HTR-8/SVneo (cell line): ENCODE measurements around the gene ZDHHC14.
A peak's percentile ranks its signal among the peaks of the same experiment; 100 is the strongest.
"Not testable (repeated sequence)": the region's sequence is repeated elsewhere in the genome, so short reads cannot be mapped to it uniquely, and the experiment has no call there.

Source experiments
- DNase-seq: peaks from one replicate; pipeline ENCODE4 v3.0.0; 2011; ENCODE audit warnings: low spot score, mixed read lengths; ENCODE audit not compliant: insufficient read length
- FAIRE-seq: peaks from 2 replicates; lab custom pipeline; 2011; peaks lifted over from hg19 to GRCh38; lab: Jason Lieb, UNC

ZDHHC14 gene

DNA sequence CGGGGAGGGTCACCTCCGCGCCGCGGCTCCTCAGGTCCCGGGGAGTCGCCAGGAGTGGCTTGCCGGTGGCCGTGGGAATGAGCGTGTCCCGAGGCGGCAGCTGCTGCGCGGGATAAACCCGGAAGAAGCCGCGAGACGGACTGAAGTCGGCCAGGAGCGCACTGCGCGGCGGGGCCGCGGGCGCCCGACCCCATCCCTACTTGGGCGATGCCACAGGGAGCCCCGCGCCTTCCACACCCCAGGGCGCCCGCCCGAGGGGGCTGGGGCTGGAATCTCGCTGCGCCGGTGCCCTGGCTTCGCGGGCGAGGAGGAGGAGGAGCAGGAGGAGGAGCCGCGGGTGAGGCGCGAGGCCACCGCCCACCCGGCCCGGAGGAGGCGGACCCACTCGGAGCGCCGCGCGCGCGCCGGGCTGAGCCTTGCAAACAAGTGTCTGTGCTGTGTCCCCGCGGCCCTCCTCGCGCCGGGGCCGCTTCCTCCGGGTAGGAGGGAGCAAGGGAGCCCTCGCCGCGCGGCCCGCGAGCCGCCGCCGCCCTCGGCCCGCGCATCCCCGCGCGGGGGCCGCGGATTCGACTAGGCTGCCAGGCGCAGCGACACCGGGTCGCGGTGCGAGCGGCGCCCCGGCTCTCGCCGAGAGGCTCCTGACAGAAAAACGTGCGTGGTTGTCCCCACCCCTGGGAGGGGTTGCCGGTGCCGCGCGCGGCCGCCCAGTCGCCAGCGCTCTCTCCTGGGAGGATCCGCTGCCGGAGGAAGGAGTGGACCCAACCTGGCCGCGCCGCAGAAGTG, at the start of gene ZDHHC14:
TSS of gene ZDHHC14 (plus strand) at position 412 of the 783 bp plus-strand sequence.
- no peak for FAIRE-seq
- peak; percentile 67 for DNase-seq

DNA sequence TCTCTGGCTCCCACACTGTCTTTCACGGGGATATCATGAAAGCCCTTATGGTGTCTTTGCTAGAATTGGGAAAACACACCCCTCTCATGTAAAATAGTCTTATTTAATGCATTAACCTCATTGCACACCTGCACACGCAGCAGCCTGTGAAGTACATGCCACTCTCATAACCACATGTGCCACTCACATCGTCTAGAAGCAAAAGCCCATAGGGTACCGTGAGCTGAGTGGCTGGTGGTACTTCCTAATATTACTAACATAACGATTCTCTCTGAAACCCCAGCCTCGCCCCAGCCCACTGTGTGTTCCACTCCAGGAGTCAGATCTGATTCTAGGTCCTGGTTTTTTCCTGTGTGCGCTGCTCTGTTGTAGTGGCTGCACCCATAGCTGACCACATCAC, 48.2 kb upstream of the ZDHHC14 start:
- FAIRE-seq (no peak), DNase-seq (no peak)

DNA sequence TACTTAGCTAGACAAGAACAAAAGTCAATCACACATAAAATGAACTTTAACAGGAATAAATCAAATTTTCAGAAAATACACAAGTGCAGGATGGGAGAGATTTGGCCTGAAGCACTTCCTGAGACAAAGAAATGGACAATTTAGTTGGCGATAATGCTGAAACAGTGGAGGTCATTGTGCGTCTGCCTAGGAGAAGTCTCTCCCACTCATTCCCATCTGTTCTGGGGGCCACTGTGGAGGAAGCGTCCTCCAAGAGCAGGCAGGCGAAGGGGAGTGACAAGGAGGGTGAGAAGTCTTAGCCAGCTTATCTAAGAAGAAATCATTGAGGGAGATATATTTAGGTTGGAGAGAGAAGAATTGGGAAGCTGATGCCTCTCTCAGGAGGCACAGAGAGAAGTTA, 47.5 kb upstream of the ZDHHC14 start:
- no peak for DNase-seq
- FAIRE-seq = no peak

DNA sequence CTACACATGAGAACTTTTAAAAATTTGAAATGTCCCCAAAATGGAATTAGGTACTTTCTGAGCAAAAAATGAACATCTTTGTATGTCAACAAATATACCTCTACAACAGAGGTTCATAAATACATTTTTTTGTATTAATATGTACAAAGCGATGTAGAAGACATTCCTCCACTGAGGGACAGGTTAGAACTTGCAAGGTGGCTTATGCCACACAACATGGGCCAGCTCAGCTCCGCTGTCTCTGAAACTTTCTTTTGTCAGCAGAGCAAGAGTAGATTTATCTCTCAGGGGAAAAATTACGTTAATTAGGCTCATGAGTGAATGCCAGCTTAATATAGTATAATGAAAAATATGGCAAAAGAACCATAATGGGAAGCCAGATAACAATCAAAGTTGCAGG, 47.0 kb upstream of the ZDHHC14 start:
- no peak for DNase-seq
- no peak for FAIRE-seq

DNA sequence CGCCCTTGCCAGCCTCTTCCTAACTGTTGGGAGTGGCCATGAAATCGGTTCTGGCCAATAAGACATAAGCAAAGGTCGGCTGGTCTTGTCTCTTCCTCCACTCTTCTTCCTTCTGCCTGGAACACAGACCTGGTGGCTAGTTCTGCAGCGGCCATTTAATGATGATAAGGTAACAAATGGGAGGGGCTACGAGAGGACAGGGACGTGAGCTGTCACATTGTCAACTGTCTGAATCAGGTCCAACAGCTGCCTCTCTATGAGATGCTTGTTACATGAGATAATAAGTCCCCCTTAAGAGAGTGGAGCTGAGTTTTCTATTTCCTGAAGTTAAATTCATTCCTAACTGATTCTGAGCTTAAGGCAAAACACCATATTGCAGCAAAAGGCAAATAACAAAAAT, 45.2 kb upstream of the ZDHHC14 start:
- no peak for FAIRE-seq
- DNase-seq = no peak

DNA sequence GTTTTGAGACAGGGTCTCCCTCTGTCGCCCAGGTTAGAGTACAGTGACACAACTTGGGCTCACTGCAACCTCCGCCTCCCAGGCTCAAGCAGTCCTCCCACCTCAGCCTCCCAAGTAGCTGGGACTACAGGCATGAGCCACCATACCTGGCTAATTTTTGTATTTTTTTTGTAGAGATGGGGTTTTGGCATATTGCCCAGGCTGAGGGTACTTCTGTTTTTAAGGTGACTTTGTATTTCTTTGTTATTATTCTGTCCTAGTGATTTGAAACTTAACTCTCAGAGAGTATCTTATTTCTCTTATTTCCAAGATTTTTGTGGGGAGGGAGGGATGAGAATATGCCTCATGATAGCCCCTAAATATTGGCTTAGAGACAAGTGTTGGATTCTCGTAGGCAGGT, 43.7 kb upstream of the ZDHHC14 start:
- FAIRE-seq, DNase-seq: not testable (repeated sequence)

DNA sequence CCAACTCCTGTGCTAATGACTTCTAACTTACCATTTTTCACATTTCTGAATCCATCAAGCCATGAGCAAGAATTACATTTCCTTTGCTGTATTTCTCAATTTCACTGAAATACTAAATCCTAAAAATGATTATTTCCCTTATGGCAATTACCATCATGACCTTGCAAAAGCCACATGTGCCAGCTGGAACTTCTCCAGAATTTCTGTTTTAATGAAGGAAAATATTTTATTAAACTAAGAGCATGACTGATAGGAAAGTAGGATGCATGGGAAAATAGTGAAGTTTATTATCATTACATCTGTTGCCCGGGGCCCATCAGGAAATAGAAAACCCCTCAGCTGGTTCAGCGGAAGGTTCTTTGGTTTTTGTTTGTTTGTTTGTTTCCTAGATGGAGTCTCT, 43.2 kb upstream of the ZDHHC14 start:
- FAIRE-seq (no peak), DNase-seq (no peak)

DNA sequence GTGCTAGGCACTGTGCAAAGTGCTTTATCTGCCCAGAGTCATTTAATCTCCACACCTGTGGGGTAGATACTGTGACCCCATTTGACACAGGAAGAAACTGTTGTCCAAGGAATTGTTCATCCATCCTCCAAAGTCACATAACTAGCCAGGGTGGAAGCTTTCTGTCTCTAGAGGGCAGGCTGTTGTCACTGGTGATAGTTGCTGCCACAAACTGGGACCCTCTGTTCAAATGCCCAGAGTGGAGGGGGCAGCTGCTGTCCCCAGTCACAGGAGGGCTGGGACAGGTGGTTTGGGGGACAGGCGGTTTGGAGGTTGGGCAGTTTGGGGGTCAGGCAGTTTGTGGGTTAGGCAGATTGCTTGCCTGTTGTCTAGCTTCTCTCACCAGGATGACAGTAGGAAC, 41.6 kb upstream of the ZDHHC14 start:
- FAIRE-seq (no peak), DNase-seq (no peak)

DNA sequence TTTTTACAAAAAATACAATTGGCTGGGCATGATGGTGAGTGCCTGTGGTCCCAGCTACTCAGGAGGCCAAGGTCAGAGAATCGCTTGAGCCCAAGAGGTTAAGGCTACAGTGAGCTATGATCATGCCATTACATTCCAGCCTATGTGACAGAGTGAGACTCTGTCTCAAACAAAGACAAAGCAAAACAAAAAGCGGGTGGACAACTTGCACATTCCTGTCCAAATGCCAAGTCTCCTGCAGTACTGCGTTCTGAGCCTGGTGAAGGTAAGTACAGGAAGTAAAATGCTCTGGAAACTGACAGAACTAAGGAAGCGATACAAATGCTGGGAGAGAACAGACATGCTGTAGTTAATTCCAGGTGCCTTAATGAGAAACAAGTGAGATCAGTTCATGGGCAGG, 37.3 kb upstream of the ZDHHC14 start:
- FAIRE-seq (no peak), DNase-seq (no peak)

DNA sequence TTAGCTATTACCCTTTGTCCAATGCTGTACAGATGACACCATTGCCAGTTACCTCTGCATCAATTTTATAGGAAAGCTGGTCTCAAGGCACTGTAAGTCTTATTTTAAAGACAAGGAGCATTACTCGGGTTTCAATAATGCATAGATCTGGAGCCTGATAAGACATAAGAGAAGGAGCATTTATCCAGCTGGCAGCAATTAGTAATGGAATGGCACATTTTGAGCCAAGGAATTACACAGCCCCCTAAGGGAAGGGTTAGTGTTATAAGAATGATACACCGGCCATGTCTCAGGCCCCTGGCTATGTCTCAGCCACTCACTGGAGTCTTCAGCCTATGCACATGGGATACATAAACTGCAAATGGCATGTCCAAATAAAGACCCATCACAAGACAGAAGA, 34.6 kb upstream of the ZDHHC14 start:
- DNase-seq (no peak), FAIRE-seq (no peak)

DNA sequence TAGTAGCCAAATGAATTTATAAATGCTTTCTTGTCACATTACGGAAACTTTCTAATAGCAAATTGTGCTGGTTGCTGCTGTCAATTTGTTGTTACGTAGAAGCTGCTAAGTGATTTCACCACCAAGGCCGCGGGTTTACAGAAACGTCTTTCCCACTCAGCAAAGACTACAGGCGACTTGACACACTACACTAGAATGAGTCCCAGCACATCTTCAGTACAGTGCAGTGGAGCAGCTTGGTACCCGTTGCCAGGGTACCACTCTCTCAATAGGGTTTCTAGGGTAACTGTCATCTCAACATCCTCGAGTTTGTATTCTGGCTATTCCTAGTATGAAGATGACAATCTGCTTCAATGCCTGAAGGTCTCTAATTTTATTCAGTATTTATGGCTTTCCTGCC, 22.7 kb upstream of the ZDHHC14 start:
- DNase-seq (no peak), FAIRE-seq (no peak)

DNA sequence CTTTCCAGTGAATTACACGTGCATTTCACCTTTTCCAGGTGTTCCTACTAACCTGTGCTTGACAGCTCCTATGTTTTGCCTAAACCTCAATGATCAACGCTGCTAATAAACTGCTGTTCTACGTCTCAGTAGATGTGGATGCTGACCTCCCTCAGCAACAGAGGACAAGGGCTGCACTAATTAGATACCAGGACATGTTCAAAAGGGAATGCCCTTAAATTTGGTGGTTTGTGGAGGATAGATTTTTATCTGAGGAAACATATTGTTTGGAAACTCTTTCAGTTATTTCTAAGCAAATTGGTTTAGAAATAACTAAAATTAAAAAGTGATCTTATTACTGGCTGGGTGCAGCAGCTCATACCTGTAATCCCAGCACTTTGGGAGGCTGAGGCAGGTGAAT, 19.1 kb upstream of the ZDHHC14 start:
- FAIRE-seq (no peak), DNase-seq (no peak)

DNA sequence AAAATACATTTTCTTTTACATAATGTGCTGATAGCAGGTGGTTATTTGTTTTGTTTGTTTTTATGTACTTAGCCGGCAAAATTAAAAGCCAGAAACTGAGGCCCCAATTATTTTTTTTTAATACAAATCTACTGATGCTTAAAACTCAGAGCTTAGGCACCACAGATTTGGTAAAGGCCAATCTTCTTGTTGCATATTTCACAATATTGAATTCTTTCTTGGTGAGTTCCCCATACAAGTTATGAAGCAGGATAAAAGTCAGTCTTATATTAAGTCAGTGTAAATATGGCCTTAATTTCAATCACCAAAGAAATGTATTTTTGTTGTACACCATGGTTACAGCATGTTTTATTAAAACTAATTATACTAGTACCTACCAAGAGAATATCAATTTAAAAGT, 16.3 kb upstream of the ZDHHC14 start:
- FAIRE-seq (no peak), DNase-seq (no peak)

DNA sequence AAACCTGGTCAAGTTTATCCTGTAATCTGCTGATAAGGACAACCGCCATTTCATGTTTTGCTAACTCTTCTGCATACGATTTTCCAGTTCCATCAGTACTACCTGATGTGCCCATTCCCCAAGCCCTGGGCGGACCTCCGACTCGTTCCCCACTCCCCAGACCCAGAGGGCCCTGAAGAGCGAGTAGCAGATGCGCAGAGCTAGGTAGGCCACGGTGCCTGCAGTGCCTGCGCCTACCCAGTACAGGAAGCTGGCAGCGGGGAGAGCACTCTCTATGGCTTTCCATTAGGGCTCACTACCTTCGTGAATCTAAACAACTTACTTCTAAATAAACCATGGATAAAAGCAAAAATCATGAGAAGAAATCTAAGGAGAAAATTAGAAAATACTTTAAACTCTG, 14.3 kb upstream of the ZDHHC14 start:
- FAIRE-seq (no peak), DNase-seq (no peak)

DNA sequence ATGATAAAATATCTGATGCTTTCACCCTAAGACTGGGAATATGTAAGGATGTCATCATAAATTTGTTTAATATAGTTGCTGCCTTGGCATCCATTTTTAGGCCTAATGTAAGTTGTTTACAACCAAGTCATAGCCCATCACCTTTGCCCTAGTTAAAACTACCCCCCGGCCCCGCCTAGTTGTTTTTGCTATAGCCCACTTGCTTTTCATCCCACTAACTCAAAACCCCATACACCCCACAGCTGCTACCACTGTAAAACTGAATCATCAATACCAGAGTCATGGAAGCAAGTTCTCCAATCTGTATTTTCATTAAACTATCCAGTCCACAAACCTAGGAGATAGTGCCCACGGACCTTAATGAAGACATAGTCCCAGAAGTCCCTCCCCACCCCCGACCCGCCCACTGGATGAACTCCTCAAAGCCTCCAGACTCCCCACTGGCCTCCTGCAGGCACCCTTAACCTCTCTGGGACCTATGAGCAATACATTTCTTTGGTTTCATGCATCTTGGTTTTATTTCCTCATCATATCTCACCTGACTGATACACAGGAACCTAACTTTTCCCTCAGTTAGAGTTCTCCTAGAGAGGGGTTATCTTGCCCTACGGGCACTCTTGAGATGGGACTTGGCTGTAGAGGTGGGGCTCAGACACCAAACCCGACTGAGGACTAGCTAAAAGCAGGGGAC, 12.5 kb upstream of the ZDHHC14 start:
- no peak for FAIRE-seq

DNA sequence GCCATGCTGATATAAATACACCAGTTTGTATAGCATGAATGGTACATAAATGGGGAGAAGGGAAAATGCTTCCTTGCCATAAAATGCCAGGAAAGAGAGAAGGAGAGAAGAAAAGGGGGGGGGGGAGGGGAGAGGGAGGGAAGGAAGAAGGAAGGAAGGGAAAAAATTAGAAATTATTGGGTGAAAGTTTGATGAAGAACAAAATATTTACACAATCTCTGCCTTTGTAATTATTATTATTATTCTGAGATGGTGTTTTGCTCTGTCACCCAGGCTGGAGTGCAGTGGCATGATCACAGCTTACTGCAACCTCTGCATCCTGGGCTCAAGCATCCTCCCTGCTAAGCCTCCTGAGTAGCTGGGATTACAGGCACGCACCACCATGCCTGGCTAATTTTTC, 10.2 kb upstream of the ZDHHC14 start:
- FAIRE-seq = no peak

More for the DNA sequence above, 12.5 kb upstream of the ZDHHC14 start:
- DNase-seq = no peak

DNA sequence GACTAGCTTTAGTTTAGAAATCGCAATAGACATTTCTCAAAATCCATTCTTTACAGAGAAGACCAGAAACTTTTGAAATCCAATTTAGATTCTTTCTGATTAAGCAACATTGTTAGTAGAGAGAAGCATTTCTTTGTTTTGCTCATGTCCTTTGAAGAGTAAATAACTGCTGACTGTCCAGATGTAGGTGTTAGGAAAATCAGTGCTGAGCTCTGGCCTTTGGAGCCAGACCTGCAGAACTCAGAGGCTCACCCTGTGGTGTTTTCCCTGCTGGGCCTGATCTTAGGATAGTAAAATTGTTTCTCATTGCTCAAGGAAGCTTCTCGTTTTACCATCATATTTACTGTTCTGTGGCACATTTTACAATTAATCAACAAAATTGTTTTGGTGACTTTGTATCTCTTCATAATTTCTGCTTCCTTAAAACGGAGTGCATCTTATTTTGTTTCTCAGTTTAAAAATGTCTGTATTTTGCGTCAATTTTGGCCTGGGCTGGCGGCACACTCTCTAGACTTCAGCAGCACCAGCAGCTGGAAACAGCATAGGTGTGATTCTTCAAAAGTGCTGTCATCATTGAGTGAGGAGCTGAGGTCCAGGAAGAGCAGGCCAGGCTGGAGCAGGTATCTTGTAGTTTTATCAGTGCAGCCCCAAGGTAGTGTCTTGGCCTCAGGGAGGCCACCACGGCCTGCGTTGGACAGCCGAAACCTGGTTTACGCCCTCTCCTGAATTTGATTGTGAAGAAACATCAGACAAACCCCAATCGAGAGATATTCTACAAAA, 8.3 kb upstream of the ZDHHC14 start:
- no peak for FAIRE-seq
- no peak for DNase-seq

More for the DNA sequence above, 10.2 kb upstream of the ZDHHC14 start:
- no peak for DNase-seq

DNA sequence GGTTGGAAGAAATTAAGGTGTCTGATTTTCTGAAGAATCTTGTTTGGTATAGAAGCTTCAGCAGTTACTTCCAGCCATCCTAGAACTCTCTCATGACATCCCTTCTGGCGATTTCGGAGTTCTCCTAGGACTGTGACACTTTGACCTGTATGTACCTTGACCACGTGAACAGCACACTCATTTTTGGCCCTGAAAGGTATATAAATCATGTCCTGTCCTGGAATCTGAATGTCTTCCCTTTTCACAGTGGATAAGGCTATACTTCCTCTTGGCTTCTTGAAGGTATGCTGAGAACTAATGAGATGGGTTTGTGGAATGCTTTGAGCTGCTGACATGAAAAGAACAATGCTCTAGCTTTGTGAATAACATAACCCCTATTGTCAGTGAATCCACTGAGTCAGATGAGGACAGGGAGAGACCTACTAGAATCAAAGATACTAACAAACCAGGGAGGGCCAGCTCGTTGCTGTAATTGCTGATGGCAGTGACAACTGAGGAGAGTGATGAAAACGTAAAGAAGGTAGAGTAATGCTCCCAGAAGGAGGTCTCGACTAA, 6.0 kb upstream of the ZDHHC14 start:
- FAIRE-seq = no peak
- DNase-seq = no peak

DNA sequence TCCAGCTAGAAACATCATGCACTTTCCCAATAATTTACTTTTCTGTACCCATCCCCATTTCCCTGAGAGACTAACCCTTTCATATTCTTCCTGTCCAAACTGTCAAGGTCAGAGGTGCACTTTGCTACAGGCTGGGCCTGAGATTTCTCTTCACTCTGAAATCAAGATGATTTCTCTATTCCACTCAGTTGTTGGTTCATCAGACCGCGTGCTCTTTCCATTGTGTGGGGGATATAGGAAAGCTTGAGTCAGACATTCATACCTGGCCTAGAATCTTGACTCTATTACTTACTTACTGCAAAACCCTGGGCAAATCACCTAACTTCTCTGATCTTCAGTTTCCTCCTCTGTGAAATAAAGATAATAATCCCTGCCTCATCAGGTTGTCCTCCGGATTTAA, 4.7 kb upstream of the ZDHHC14 start:
- no peak for FAIRE-seq
- DNase-seq = no peak

DNA sequence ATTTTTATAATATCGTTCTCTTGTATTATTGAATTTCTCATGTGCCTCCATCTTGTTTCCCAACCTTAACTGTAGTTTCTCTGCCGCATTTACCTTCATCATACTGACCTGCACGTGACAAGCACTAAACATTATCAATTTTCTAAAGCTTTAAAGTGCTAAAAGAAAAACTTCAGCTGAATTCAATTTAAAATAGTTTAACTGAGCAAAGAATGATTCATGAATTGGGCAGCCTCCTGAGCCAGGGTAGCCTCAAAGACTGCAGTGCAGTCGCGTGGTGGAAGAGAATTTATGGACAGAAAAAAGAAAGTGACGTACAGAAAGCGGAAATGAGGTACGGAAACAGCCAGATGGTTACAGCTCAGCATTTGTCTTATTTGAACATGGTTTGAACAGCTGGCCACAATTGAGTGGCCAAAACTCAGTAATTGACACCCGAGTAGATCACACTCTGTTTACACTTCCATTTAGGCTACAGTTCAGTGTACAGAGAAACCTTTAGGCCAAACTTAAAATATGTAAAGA, 4.2 kb upstream of the ZDHHC14 start:
- FAIRE-seq = no peak
- DNase-seq = no peak
